ENCODE results near the gene PLAC1. TPM values are rescaled to one million over a fixed set of nuclear protein-coding genes. Genes with fewer than 3 reads are reported as not detected.

Gene PLAC1
- total and polyA plus RNA-seq, 2 experiments from 2014 or later, result 0.50 to 0.83 TPM

DNA sequence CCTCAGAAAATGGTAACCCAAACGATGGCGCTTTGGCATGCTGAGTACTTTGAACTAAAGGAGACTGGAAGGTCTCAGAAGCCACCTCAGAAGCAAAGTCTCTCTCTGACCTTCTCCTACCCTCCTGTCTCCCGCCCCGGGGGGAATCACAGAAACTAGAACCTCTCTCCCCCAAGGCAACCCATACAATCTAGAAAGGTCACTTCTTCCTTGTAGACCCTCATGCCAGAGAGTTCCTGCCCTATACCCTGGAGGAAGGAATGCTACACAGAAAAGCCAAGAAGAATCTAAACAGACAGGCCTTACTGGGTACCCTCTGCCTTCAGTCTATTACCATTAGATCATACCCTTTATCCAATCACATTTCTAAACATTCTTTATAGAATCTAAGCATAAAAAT, 8.5 kb downstream of the PLAC1 start:
- no peaks in the 10 kb centered on the region for H3K36me3 ChIP-seq (ENCODE audit: insufficient read depth)
- Mint-ChIP-seq H3K27ac (no peak overlapping the region), H3K36me3 (ENCODE audit: low read depth) (no peaks in the 10 kb centered on the region), H3K9me3 (no peaks in the 10 kb centered on the region), H3K4me3 (no peak overlapping the region), H3K27me3 (ENCODE audit: insufficient read depth, low read depth, poor library complexity) (no peaks in the 10 kb centered on the region), H3K4me1 (no peaks in the 10 kb centered on the region)
- H3K27ac ChIP-seq (ENCODE audit: low read depth), result no peak overlapping the region
- no peaks in the 10 kb centered on the region for H4K20me1 ChIP-seq (replicated peaks; ENCODE audit: insufficient read depth)
- no peaks in the 10 kb centered on the region for H3K9me2 ChIP-seq (ENCODE audit: insufficient read depth)
- H3K4me3 ChIP-seq, result no peak overlapping the region
- no peaks in the 10 kb centered on the region for H3K4me1 ChIP-seq (ENCODE audit: insufficient read depth)
- DNase-seq (ENCODE audit: low spot score), result no peak
- no peaks in the 10 kb centered on the region for H3K27me3 ChIP-seq (ENCODE audit: insufficient read depth)
- H2AFZ ChIP-seq, result no peak overlapping the region
- H3F3A ChIP-seq (replicated peaks; ENCODE audit: low read depth), result no peaks in the 10 kb centered on the region
- no peaks in the 10 kb centered on the region for H3K79me2 ChIP-seq (replicated peaks; ENCODE audit: insufficient read depth)
- ATAC-seq, result no peak
- H3K4me2 ChIP-seq, result no peak overlapping the region
- TF ChIP-seq, protein P1, sequence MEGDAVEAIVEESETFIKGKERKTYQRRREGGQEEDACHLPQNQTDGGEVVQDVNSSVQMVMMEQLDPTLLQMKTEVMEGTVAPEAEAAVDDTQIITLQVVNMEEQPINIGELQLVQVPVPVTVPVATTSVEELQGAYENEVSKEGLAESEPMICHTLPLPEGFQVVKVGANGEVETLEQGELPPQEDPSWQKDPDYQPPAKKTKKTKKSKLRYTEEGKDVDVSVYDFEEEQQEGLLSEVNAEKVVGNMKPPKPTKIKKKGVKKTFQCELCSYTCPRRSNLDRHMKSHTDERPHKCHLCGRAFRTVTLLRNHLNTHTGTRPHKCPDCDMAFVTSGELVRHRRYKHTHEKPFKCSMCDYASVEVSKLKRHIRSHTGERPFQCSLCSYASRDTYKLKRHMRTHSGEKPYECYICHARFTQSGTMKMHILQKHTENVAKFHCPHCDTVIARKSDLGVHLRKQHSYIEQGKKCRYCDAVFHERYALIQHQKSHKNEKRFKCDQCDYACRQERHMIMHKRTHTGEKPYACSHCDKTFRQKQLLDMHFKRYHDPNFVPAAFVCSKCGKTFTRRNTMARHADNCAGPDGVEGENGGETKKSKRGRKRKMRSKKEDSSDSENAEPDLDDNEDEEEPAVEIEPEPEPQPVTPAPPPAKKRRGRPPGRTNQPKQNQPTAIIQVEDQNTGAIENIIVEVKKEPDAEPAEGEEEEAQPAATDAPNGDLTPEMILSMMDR (conservative IDR thresholded peaks at IDR 0.05; ENCODE audit: low read depth in 2 of 2), result no peak
- TF ChIP-seq STAT1 (IDR thresholded peaks at IDR 0.05; ENCODE audit: unreplicated experiment) (no peak), NANOG (IDR thresholded peaks at IDR 0.05; ENCODE audit: borderline replicate concordance) (no peak), ZNF331 (CRISPR knock-in tag; IDR thresholded peaks at IDR 0.05; ENCODE audit: low read depth) (no peak), POLR2AphosphoS5 (IDR thresholded peaks at IDR 0.05; ENCODE audit: low read depth) (no peak), EZH2 (IDR thresholded peaks at IDR 0.05; ENCODE audit: low read depth, unreplicated experiment) (no peak), JUNB (IDR thresholded peaks at IDR 0.05; ENCODE audit: unreplicated experiment) (no peak), CREB1 (CRISPR knock-in tag; IDR thresholded peaks at IDR 0.05; ENCODE audit: low read depth) (no peak), EZH2phosphoT487 (IDR thresholded peaks at IDR 0.05; ENCODE audit: unreplicated experiment) (no peak)
- TF ChIP-seq, protein P2, sequence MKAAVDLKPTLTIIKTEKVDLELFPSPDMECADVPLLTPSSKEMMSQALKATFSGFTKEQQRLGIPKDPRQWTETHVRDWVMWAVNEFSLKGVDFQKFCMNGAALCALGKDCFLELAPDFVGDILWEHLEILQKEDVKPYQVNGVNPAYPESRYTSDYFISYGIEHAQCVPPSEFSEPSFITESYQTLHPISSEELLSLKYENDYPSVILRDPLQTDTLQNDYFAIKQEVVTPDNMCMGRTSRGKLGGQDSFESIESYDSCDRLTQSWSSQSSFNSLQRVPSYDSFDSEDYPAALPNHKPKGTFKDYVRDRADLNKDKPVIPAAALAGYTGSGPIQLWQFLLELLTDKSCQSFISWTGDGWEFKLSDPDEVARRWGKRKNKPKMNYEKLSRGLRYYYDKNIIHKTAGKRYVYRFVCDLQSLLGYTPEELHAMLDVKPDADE (IDR thresholded peaks at IDR 0.05), result no peak
- TF ChIP-seq, protein P3, sequence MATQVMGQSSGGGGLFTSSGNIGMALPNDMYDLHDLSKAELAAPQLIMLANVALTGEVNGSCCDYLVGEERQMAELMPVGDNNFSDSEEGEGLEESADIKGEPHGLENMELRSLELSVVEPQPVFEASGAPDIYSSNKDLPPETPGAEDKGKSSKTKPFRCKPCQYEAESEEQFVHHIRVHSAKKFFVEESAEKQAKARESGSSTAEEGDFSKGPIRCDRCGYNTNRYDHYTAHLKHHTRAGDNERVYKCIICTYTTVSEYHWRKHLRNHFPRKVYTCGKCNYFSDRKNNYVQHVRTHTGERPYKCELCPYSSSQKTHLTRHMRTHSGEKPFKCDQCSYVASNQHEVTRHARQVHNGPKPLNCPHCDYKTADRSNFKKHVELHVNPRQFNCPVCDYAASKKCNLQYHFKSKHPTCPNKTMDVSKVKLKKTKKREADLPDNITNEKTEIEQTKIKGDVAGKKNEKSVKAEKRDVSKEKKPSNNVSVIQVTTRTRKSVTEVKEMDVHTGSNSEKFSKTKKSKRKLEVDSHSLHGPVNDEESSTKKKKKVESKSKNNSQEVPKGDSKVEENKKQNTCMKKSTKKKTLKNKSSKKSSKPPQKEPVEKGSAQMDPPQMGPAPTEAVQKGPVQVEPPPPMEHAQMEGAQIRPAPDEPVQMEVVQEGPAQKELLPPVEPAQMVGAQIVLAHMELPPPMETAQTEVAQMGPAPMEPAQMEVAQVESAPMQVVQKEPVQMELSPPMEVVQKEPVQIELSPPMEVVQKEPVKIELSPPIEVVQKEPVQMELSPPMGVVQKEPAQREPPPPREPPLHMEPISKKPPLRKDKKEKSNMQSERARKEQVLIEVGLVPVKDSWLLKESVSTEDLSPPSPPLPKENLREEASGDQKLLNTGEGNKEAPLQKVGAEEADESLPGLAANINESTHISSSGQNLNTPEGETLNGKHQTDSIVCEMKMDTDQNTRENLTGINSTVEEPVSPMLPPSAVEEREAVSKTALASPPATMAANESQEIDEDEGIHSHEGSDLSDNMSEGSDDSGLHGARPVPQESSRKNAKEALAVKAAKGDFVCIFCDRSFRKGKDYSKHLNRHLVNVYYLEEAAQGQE (IDR thresholded peaks at IDR 0.05; ENCODE audit: unreplicated experiment), result no peak
